GM12878 (cell line): ENCODE measurements around the gene KAZN. TPM values are rescaled to one million over a fixed set of nuclear protein-coding genes. Genes with fewer than 3 reads are reported as not detected.
A peak's percentile ranks its signal among the peaks of the same experiment; 100 is the strongest.

Source experiments
- ATAC-seq: fragments of 200-7000 bp; cut with Tn5 transposase; 3 replicates; pipeline ENCODE4 v1.9.1; 2020; ENCODE audit warnings: mild to moderate bottlenecking, moderate library complexity
- BruUV-seq: library from RNA; stranded (reverse); fragments of 400-500 nt; replicated peaks from 2 replicates; lab custom pipeline; 2021; lab: Mats Ljungman, UMichigan
- CTCF ChIA-PET: fragments of 300-600 bp; sonication (Branson Sonifier 250); formaldehyde crosslinking; extraction: SDS; loops from one replicate; lab custom pipeline; 2021; ENCODE audit warnings: inconsistent platforms; lab: Yijun Ruan, JAX
- POLR2A ChIA-PET: fragments of 350-600 bp; formaldehyde crosslinking; extraction: SDS; loops from one replicate; lab custom pipeline; 2021; ENCODE audit warnings: inconsistent platforms; lab: Charles Lee
- RAD21 ChIA-PET: fragments of 300-600 bp; sonication (Branson Sonifier 250); formaldehyde crosslinking; loops from one replicate; lab custom pipeline; 2023; ENCODE audit warnings: antibody characterized with exemption; ENCODE audit not compliant: unreplicated experiment; lab: Charles Lee
- SMC1A ChIA-PET: fragments of 300-600 bp; sonication (Branson Sonifier 250); formaldehyde crosslinking; loops from one replicate; lab custom pipeline; 2023; ENCODE audit not compliant: unreplicated experiment, uncharacterized antibody; lab: Charles Lee
- DNase-seq: peaks from one replicate; pipeline ENCODE4 v3.0.0-alpha.2; 2011; ENCODE audit warnings: low read depth, low spot score
- FAIRE-seq: peaks from 3 replicates; lab custom pipeline; 2011; peaks lifted over from hg19 to GRCh38; lab: Jason Lieb, UNC
- H2AFZ ChIP-seq: 2 replicates; pipeline ENCODE4 v1.6.0; 2011; ENCODE audit warnings: low read depth, low read length, control low read depth; ENCODE audit not compliant: control insufficient read depth
- H3K27ac ChIP-seq: 2 replicates; pipeline ENCODE4 v1.5.1; 2011; ENCODE audit warnings: control low read depth; ENCODE audit not compliant: control insufficient read depth, insufficient read depth
- H3K27me3 ChIP-seq, 2 experiments: replicated peaks in 1 of 2; 2 replicates each; pipeline versions ENCODE4 v1.6.0 to v1.6.1; 2011; ENCODE audit warnings: low read length in 1 of 2; ENCODE audit not compliant: control insufficient read depth in 2 of 2, insufficient read depth in 2 of 2
- H3K36me3 ChIP-seq, 2 experiments: 2 replicates each; pipeline ENCODE4 v1.5.1; 2011; ENCODE audit warnings: low read length in 1 of 2; ENCODE audit not compliant: control insufficient read depth in 2 of 2, insufficient read depth in 2 of 2
- H3K4me1 ChIP-seq: 2 replicates; pipeline ENCODE4 v1.6.1; 2011; ENCODE audit warnings: mild to moderate bottlenecking, low read length, moderate library complexity, mixed read lengths; ENCODE audit not compliant: control insufficient read depth, insufficient read depth
- H3K4me2 ChIP-seq: 2 replicates; pipeline ENCODE4 v1.6.0; 2011; ENCODE audit warnings: control low read depth; ENCODE audit not compliant: control insufficient read depth, insufficient read depth
- H3K4me3 ChIP-seq: fragments of 200-600 bp; sonication (generic); 2 replicates; pipeline ENCODE4 v1.5.1; 2016
- H3K79me2 ChIP-seq: 2 replicates; pipeline ENCODE4 v1.6.0; 2011; ENCODE audit warnings: low read length; ENCODE audit not compliant: control insufficient read depth, insufficient read depth
- H3K9ac ChIP-seq: 2 replicates; pipeline ENCODE4 v1.8.0; 2011; ENCODE audit warnings: low read length, control low read depth, mixed read lengths; ENCODE audit not compliant: control insufficient read depth, insufficient read depth
- H3K9me3 ChIP-seq: replicated peaks from 3 replicates; pipeline ENCODE4 v1.5.1; 2011; ENCODE audit warnings: mild to moderate bottlenecking, low read length; ENCODE audit not compliant: control insufficient read depth, insufficient read depth
- H4K20me1 ChIP-seq: 2 replicates; pipeline ENCODE4 v1.6.0; 2011; ENCODE audit not compliant: control insufficient read depth, insufficient read depth
- E2F8 ChIP-seq: fragments of 450-650 bp; IDR thresholded peaks from 2 replicates; pipeline ENCODE4 v1.6.1; 2018; ENCODE audit warnings: mild to moderate bottlenecking, low read depth, moderate library complexity; ENCODE audit not compliant: partially characterized antibody
- GATAD2B ChIP-seq: fragments of 450-650 bp; conservative IDR thresholded peaks from 2 replicates; pipeline ENCODE4 v1.6.1; 2017; ENCODE audit warnings: low read depth, mild to moderate bottlenecking, moderate library complexity
- HDAC2 ChIP-seq: fragments of 200-600 bp; sonication (generic); IDR thresholded peaks from 2 replicates; pipeline ENCODE4 v1.6.1; 2017
- HDAC6 ChIP-seq: fragments of 200-600 bp; sonication (generic); IDR thresholded peaks from one replicate; pipeline ENCODE4 v1.8.0; 2017; ENCODE audit warnings: antibody characterized with exemption; ENCODE audit not compliant: unreplicated experiment
- JUND ChIP-seq: IDR thresholded peaks from 2 replicates; pipeline ENCODE4 v1.6.1; 2012; ENCODE audit warnings: low read depth, mild to moderate bottlenecking, low read length, improper control_type of control experiment, moderate library complexity
- MEF2A ChIP-seq: IDR thresholded peaks from 2 replicates; pipeline ENCODE4 v1.6.1; 2011; ENCODE audit warnings: low read depth, mild to moderate bottlenecking, low read length, moderate library complexity; ENCODE audit not compliant: insufficient read depth
- MTA3 ChIP-seq: IDR thresholded peaks from 2 replicates; pipeline ENCODE4 v1.6.1; 2012; ENCODE audit warnings: low read length, inconsistent platforms, borderline replicate concordance
- RBBP5 ChIP-seq: fragments of 200-600 bp; sonication (generic); conservative IDR thresholded peaks from 2 replicates; pipeline ENCODE4 v1.6.1; 2016
- SKIL ChIP-seq: fragments of 450-650 bp; IDR thresholded peaks from 2 replicates; pipeline ENCODE4 v1.6.1; 2017; ENCODE audit warnings: mild to moderate bottlenecking, low read depth, inconsistent platforms; ENCODE audit not compliant: poor library complexity, severe bottlenecking
- SMAD1 ChIP-seq: fragments of 450-650 bp; IDR thresholded peaks from 2 replicates; pipeline ENCODE4 v1.6.1; 2018; ENCODE audit warnings: mild to moderate bottlenecking, low read depth; ENCODE audit not compliant: partially characterized antibody
- TARDBP ChIP-seq: IDR thresholded peaks from 2 replicates; pipeline ENCODE4 v1.6.1; 2016; ENCODE audit warnings: borderline replicate concordance
- ZBTB33 ChIP-seq: fragments of 450-650 bp; IDR thresholded peaks from 2 replicates; pipeline ENCODE4 v1.6.1; 2017; ENCODE audit warnings: mild to moderate bottlenecking
- ZNF217 ChIP-seq: fragments of 450-650 bp; IDR thresholded peaks from 2 replicates; pipeline ENCODE4 v1.6.1; 2017; ENCODE audit warnings: antibody characterized with exemption, mild to moderate bottlenecking
- ZNF24 ChIP-seq: fragments of 450-650 bp; IDR thresholded peaks from 2 replicates; pipeline ENCODE4 v1.6.1; 2017; ENCODE audit warnings: antibody characterized with exemption, mild to moderate bottlenecking
- ZZZ3 ChIP-seq: IDR thresholded peaks from 2 replicates; pipeline ENCODE4 v1.6.1; 2011; ENCODE audit warnings: low read depth; ENCODE audit not compliant: control insufficient read depth, insufficient read length
- WGBS: methylation state at CpG from one replicate; pipeline ENCODE4 v1.1.6; 2016; ENCODE audit warnings: low lambda C conversion rate; ENCODE audit not compliant: insufficient replicate concordance, insufficient coverage; ENCODE audit errors: missing lambda C conversion rate; 5-methylcytosine and 5-hydroxymethylcytosine counted together
- in situ Hi-C: fragments of 300-500 bp; cut with MboI; formaldehyde crosslinking; loops from 9 replicates; pipeline ENCODE4 v1.14.3; 2018; ENCODE audit warnings: mixed read lengths
- intact Hi-C: fragments of 100-400 bp; cut with micrococcal nuclease; formaldehyde crosslinking; loops from one replicate; pipeline ENCODE4 v1.14.2; 2022; ENCODE audit not compliant: unreplicated experiment
- polyA plus RNA-seq, 11 experiments: library from polyadenylated mRNA; depleted of rRNA in 4 of 11; unstranded in 6 of 11; stranded (reverse) in 5 of 11; fragments of >200 nt; fragmentation: Nextera tagmentation in 4 of 11; fragmentation: Illumina TruSeq in 1 of 11; extraction: Ambion mirVana in 4 of 11; extraction: Trizol in 1 of 11; gene quantifications; 1 replicate in 1 of 11; 2 replicates in 10 of 11; pipeline versions ENCODE4 v1.2.1 to v1.2.3, GENCODE V29; 2011 to 2016; ENCODE audit warnings: inconsistent platforms in 2 of 11, missing spikeins in 2 of 11, low read depth in 1 of 11
- total RNA-seq, 4 experiments: library from RNA; depleted of rRNA in 3 of 4; stranded (reverse); fragments of >200 nt in 3 of 4; fragmentation: Illumina TruSeq in 1 of 4; extraction: Trizol in 1 of 4; gene quantifications; 2 replicates each; pipeline versions ENCODE4 v1.2.1 to v1.2.3, GENCODE V29; 2013 to 2021

The KAZN gene
- total and polyA plus RNA-seq, 10 of the 15 experiments (the other 5 are each of a cell fraction or from before 2014, with no cell fraction given) = 0.72 to 4.0 (median 1.2) TPM

GRCh38 chr1:15167386-15167785 lies 568.9 kb downstream of the KAZN start:
- ChIA-PET SMC1A (interaction anchor here (1.1 to 3.3 kb wide), 4 partner anchors 14 to 73 kb away, joined by 3 to 18 read pairs (median 7); partner anchors contain the start of gene TMEM51), CTCF (interaction anchor here (2.0 to 2.8 kb wide), 2 partner anchors 13 to 104 kb away, joined by 4 to 12 read pairs; no protein-coding TSS in a partner anchor), RAD21 (interaction anchor here (1.8 to 3.3 kb wide), 2 partner anchors 9 to 11 kb away, joined by 4 to 23 read pairs; no protein-coding TSS in a partner anchor), POLR2A (interaction anchor here (0.6 to 1.5 kb wide), 3 partner anchors 9 to 243 kb away, joined by 3 to 5 read pairs (median 4); no protein-coding TSS in a partner anchor)
- Histone ChIP-seq H2AFZ (no peak overlapping the region), H3K36me3 (no peaks in the 10 kb centered on the region), H3K4me1 (peaks cover 13% of the 10 kb centered on the region), H3K9ac (no peak overlapping the region), H3K79me2 (peaks cover 4% of the 10 kb centered on the region), H3K27me3 (no peaks in the 10 kb centered on the region), H3K9me3 (no peaks in the 10 kb centered on the region; the same call in 2 of the 3 replicates), H3K4me2 (no peak overlapping the region), H3K4me3 (no peak overlapping the region), H4K20me1 (no peaks in the 10 kb centered on the region), H3K27ac (no peak overlapping the region)
- intact Hi-C loops (no loop called here), in situ Hi-C loops (no loop called here)
- no TSS peak for BruUV-seq
- 37% methylated on average over 3 of the region's 3 CpGs for WGBS
- TF ChIP-seq RBBP5 (no peak), ZNF24 (no peak), JUND (no peak), ZNF217 (no peak), ZZZ3 (no peak), HDAC6 (no peak), E2F8 (no peak), SKIL (no peak), SMAD1 (no peak), MTA3 (no peak), MEF2A (no peak), TARDBP (no peak), ZBTB33 (no peak), HDAC2 (no peak), GATAD2B (no peak)
- FAIRE-seq = no peak
- ATAC-seq = peak; percentile 53
- DNase-seq = no peak
